Hepatocyte (in vitro differentiated cells): Measurements from ENCODE around the gene PRKAR1A. TPM values are rescaled to one million over a fixed set of nuclear protein-coding genes. Genes with fewer than 3 reads are reported as not detected.

ENCODE experiments used
- DNase-seq: peaks from one replicate; pipeline ENCODE4 v3.0.0-alpha.2; 2016; ENCODE audit warnings: low spot score
- H2AFZ ChIP-seq: fragments of 200-600 bp; sonication (generic); 2 replicates; pipeline ENCODE4 v1.6.0; 2016; ENCODE audit warnings: antibody characterized with exemption, mild to moderate bottlenecking
- H3K27ac ChIP-seq: fragments of 200-600 bp; sonication (generic); 2 replicates; pipeline ENCODE4 v1.5.1; 2016; ENCODE audit warnings: mild to moderate bottlenecking
- H3K27me3 ChIP-seq: fragments of 200-600 bp; sonication (generic); 2 replicates; pipeline ENCODE4 v1.6.1; 2016
- H3K36me3 ChIP-seq: fragments of 200-600 bp; sonication (generic); replicated peaks from 2 replicates; pipeline ENCODE4 v1.5.1; 2016; ENCODE audit warnings: low read depth; ENCODE audit not compliant: insufficient read depth
- H3K4me1 ChIP-seq: fragments of 200-600 bp; sonication (generic); 2 replicates; pipeline ENCODE4 v1.5.1; 2016; ENCODE audit warnings: mild to moderate bottlenecking, moderate library complexity; ENCODE audit not compliant: insufficient read depth
- H3K4me2 ChIP-seq: fragments of 200-600 bp; sonication (generic); 2 replicates; pipeline ENCODE4 v1.6.0; 2016
- H3K4me3 ChIP-seq: fragments of 200-600 bp; sonication (generic); 2 replicates; pipeline ENCODE4 v1.5.1; 2016; ENCODE audit warnings: mild to moderate bottlenecking
- H3K79me2 ChIP-seq: fragments of 200-600 bp; sonication (generic); 2 replicates; pipeline ENCODE4 v1.6.0; 2017; ENCODE audit warnings: mild to moderate bottlenecking
- H3K9me2 ChIP-seq: fragments of 200-600 bp; sonication (generic); replicated peaks from 2 replicates; pipeline ENCODE4 v1.6.0; 2017; ENCODE audit warnings: mild to moderate bottlenecking; ENCODE audit not compliant: insufficient read depth
- H3K9me3 ChIP-seq: fragments of 200-600 bp; sonication (generic); 2 replicates; pipeline ENCODE4 v1.5.1; 2016; ENCODE audit warnings: low read depth, mild to moderate bottlenecking
- H4K20me1 ChIP-seq: fragments of 200-600 bp; sonication (generic); 2 replicates; pipeline ENCODE4 v1.6.0; 2016; ENCODE audit warnings: mild to moderate bottlenecking; ENCODE audit not compliant: insufficient read depth, poor library complexity, severe bottlenecking
- CTCF ChIP-seq: fragments of 200-600 bp; sonication (generic); IDR thresholded peaks from 2 replicates; pipeline ENCODE4 v1.5.1; 2016; ENCODE audit warnings: antibody characterized with exemption, mild to moderate bottlenecking; ENCODE audit not compliant: poor library complexity
- EZH2 ChIP-seq: fragments of 200-600 bp; sonication (generic); IDR thresholded peaks from 2 replicates; pipeline ENCODE4 v1.6.1; 2016; ENCODE audit warnings: antibody characterized with exemption, mild to moderate bottlenecking, borderline replicate concordance
- EZH2phosphoT487 ChIP-seq: fragments of 200-600 bp; sonication (generic); IDR thresholded peaks from one replicate; pipeline ENCODE4 v1.6.1; 2018; ENCODE audit warnings: antibody characterized with exemption, mild to moderate bottlenecking, low read depth, moderate library complexity; ENCODE audit not compliant: unreplicated experiment, severe bottlenecking
- WGBS: methylation state at CpG from one replicate; pipeline ENCODE4 v1.1.6; 2016; ENCODE audit warnings: low lambda C conversion rate; ENCODE audit errors: missing lambda C conversion rate; 5-methylcytosine and 5-hydroxymethylcytosine counted together
- polyA plus RNA-seq: library from polyadenylated mRNA; unstranded; fragments of >200 nt; fragmentation: Nextera tagmentation; extraction: Ambion mirVana; gene quantifications from 2 replicates; pipeline ENCODE4 v1.2.1, GENCODE V29; 2016
- total RNA-seq: library from RNA; depleted of rRNA; stranded (reverse); fragments of >200 nt; gene quantifications from 2 replicates; pipeline ENCODE4 v1.2.3, GENCODE V29; 2014

Gene PRKAR1A
- total and polyA plus RNA-seq, 2 experiments from 2014 or later: 182 to 253 TPM

DNA sequence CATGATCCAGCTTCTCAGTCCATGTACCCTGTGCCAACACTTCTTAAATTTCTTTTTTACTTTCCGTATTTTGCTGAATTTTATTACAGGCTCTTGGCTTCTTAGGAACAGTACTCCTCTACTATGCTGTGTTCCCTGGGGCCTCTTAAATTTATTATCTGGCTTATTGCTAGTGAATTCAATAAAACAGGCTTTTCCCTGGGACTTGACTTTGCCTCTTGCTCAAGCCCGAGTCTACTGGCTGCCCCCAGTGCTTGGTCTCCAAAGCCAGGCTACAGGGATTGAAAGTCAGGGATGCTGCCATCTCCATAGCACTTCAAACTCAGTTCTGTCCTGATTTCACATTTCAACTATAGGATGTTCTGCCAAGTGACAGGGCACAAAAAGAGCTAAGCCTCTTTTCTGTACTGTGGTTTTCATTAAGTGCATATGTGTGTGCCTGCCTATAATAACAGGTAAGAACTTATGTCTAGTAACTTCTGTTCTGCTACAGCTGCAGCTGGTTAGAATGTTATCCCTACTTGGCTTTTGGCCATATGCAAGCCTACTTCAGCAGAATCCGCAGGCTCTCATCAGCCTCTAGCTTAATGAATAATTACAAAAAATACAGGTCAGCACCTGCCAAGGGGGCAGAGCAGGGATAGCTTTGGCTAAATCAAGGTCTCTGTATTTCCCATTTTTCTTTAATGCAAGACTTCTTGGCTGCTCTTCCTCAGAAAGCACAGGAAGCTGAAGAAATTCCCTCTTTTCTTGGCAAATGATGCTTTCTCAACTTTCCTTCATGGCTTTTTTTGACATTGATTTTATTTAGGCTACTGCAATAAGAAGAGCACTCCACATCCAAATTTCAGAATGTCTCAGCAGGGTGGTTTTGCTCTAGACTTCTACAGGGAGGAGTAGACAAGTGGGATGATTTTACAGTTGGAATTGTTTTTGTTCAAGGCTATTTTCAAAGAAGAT lies 80.7 kb downstream of the PRKAR1A start:
- Histone ChIP-seq H3K27ac (no peak overlapping the region), H4K20me1 (no peaks in the 10 kb centered on the region), H2AFZ (no peak overlapping the region), H3K4me1 (peaks cover 25% of the 10 kb centered on the region), H3K4me2 (peak overlapping the region; percentile 23), H3K79me2 (peaks cover 9% of the 10 kb centered on the region), H3K9me3 (no peaks in the 10 kb centered on the region), H3K4me3 (no peak overlapping the region), H3K36me3 (no peaks in the 10 kb centered on the region), H3K9me2 (no peaks in the 10 kb centered on the region), H3K27me3 (no peaks in the 10 kb centered on the region)
- WGBS: 44% methylated on average over 3 of the region's 3 CpGs
- no peak for DNase-seq
- no peak for TF ChIP-seq EZH2
- no peak for TF ChIP-seq CTCF

DNA sequence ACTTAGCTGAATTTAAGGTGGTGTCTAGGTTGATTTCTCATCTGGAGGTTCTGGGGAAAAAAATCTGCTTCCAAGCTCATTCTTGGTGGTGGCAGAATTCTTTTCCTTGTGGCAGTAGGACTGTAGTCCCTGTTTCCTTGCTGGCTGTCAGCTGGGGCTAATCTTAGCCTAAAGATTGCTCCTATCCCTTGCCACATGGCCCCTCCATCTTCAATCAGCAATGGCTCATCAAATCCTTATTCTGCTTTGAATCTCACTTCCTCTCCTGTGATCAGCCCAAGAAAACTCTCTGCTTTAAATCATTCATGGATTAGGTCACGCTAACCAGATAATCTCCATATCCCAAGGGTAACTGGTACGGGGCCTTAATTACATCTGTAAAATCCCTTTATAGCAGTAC lies 82.3 kb downstream of the PRKAR1A start:
- DNase-seq: no peak
- Histone ChIP-seq H2AFZ (no peak overlapping the region), H3K4me3 (no peak overlapping the region), H3K9me2 (no peaks in the 10 kb centered on the region), H3K4me2 (no peak overlapping the region), H4K20me1 (no peaks in the 10 kb centered on the region), H3K27ac (no peak overlapping the region), H3K27me3 (no peaks in the 10 kb centered on the region), H3K9me3 (no peaks in the 10 kb centered on the region), H3K79me2 (peaks cover 9% of the 10 kb centered on the region), H3K36me3 (no peaks in the 10 kb centered on the region), H3K4me1 (peaks cover 31% of the 10 kb centered on the region)
- 81% methylated on average over 2 of the region's 2 CpGs for WGBS
- TF ChIP-seq CTCF: no peak
- no peak for TF ChIP-seq EZH2phosphoT487
- no peak for TF ChIP-seq EZH2

- Histone ChIP-seq H3K4me2 (no peak overlapping the region), H3K79me2 (peaks cover 9% of the 10 kb centered on the region), H2AFZ (no peak overlapping the region), H3K4me3 (no peak overlapping the region), H4K20me1 (no peaks in the 10 kb centered on the region), H3K27me3 (no peaks in the 10 kb centered on the region), H3K9me2 (no peaks in the 10 kb centered on the region), H3K27ac (no peak overlapping the region), H3K4me1 (peaks cover 36% of the 10 kb centered on the region), H3K36me3 (no peaks in the 10 kb centered on the region), H3K9me3 (no peaks in the 10 kb centered on the region)
- 85% methylated on average over 5 of the region's 5 CpGs for WGBS
- DNase-seq: no peak
- TF ChIP-seq EZH2: no peak
- no peak for TF ChIP-seq CTCF
- no peak for TF ChIP-seq EZH2phosphoT487
Observed at GRCh38 chr17:68595496-68595895, 83.3 kb downstream of the PRKAR1A start.
